Neuronal stem cell (in vitro differentiated cells): Measurements from ENCODE around the gene HECW1.
A peak's percentile ranks its signal among the peaks of the same experiment; 100 is the strongest.

ENCODE experiments used
- DNase-seq: peaks from one replicate; pipeline ENCODE4 v3.0.0-alpha.2; 2013; ENCODE audit warnings: low spot score
- H2AFZ ChIP-seq: one replicate; pipeline ENCODE4 v1.6.1; 2013; ENCODE audit warnings: mild to moderate bottlenecking, low read length, inconsistent platforms
- H2AK5ac ChIP-seq: 2 replicates; pipeline ENCODE4 v1.6.1; 2013; ENCODE audit warnings: low read depth, mild to moderate bottlenecking, inconsistent platforms, low read length, moderate library complexity, mixed read lengths
- H2BK120ac ChIP-seq: 2 replicates; pipeline ENCODE4 v1.6.1; 2013; ENCODE audit warnings: low read depth, mild to moderate bottlenecking, inconsistent platforms, low read length, moderate library complexity, mixed read lengths
- H2BK12ac ChIP-seq: one replicate; pipeline ENCODE4 v1.6.1; 2013; ENCODE audit warnings: low read length, inconsistent platforms
- H2BK15ac ChIP-seq: 2 replicates; pipeline ENCODE4 v1.6.1; 2013; ENCODE audit warnings: mild to moderate bottlenecking, low read length, inconsistent platforms, mixed read lengths
- H2BK5ac ChIP-seq: one replicate; pipeline ENCODE4 v1.6.1; 2013; ENCODE audit warnings: inconsistent platforms, mild to moderate bottlenecking, low read length, moderate library complexity
- H3K14ac ChIP-seq: one replicate; pipeline ENCODE4 v1.6.1; 2013; ENCODE audit warnings: low read length, inconsistent platforms
- H3K18ac ChIP-seq: 2 replicates; pipeline ENCODE4 v1.6.1; 2013; ENCODE audit warnings: low read length, inconsistent platforms
- H3K23ac ChIP-seq: 2 replicates; pipeline ENCODE4 v1.6.1; 2013; ENCODE audit warnings: low read depth, mild to moderate bottlenecking, mixed read lengths, low read length, inconsistent platforms; ENCODE audit not compliant: poor library complexity
- H3K27ac ChIP-seq: replicated peaks from 3 replicates; pipeline ENCODE4 v1.5.1; 2013; ENCODE audit warnings: low read length, inconsistent platforms
- H3K27me3 ChIP-seq, 3 experiments: 2 replicates each; pipeline ENCODE4 v1.6.1; 2013; ENCODE audit warnings: low read length in 3 of 3, mild to moderate bottlenecking in 2 of 3, inconsistent platforms in 1 of 3, low read depth in 1 of 3, mixed read lengths in 1 of 3, moderate library complexity in 1 of 3; ENCODE audit not compliant: control insufficient read depth in 3 of 3, insufficient read depth in 3 of 3
- H3K36me3 ChIP-seq, 2 donors: replicated peaks in 1 of 2; 2 replicates each; pipeline ENCODE4 v1.6.1; 2013; ENCODE audit warnings: low read length in 2 of 2; ENCODE audit not compliant: control insufficient read depth in 2 of 2, insufficient read depth in 2 of 2
- H3K4ac ChIP-seq: 2 replicates; pipeline ENCODE4 v1.6.1; 2013; ENCODE audit warnings: inconsistent platforms, mild to moderate bottlenecking, low read length, moderate library complexity
- H3K4me1 ChIP-seq, 2 donors: 1 replicate in 1 of 2; 2 replicates in 1 of 2; pipeline ENCODE4 v1.6.1; 2013; ENCODE audit warnings: low read length in 2 of 2, low read depth in 1 of 2; ENCODE audit not compliant: control insufficient read depth in 2 of 2, insufficient read depth in 1 of 2
- H3K4me2 ChIP-seq: one replicate; pipeline ENCODE4 v1.6.1; 2013; ENCODE audit warnings: mild to moderate bottlenecking, low read length, inconsistent platforms; ENCODE audit not compliant: insufficient read depth, poor library complexity, severe bottlenecking
- H3K4me3 ChIP-seq, 2 donors: 2 replicates each; pipeline ENCODE4 v1.5.1; 2013; ENCODE audit warnings: low read length in 2 of 2, mild to moderate bottlenecking in 2 of 2, inconsistent platforms in 1 of 2, moderate library complexity in 1 of 2
- H3K79me1 ChIP-seq: one replicate; pipeline ENCODE4 v1.6.1; 2013; ENCODE audit warnings: low read depth, mild to moderate bottlenecking, inconsistent platforms, low read length, moderate library complexity
- H3K9ac ChIP-seq: one replicate; pipeline ENCODE4 v1.6.1; 2013; ENCODE audit warnings: mild to moderate bottlenecking, low read depth, low read length, inconsistent platforms; ENCODE audit not compliant: poor library complexity
- H3K9me3 ChIP-seq, 2 donors: replicated peaks in 1 of 2; 2 replicates each; pipeline versions ENCODE3 to v1.6.1; 2013; ENCODE audit warnings: low read length in 2 of 2, mild to moderate bottlenecking in 2 of 2, inconsistent platforms in 1 of 2, low read depth in 1 of 2, mixed read lengths in 1 of 2, moderate library complexity in 1 of 2; ENCODE audit not compliant: control insufficient read depth in 2 of 2, insufficient read depth in 1 of 2
- H4K8ac ChIP-seq: one replicate; pipeline ENCODE4 v1.6.1; 2013; ENCODE audit warnings: low read depth, mild to moderate bottlenecking, inconsistent platforms, low read length, moderate library complexity
- H4K91ac ChIP-seq: one replicate; pipeline ENCODE4 v1.6.1; 2013; ENCODE audit warnings: low read length, low read depth, mild to moderate bottlenecking, inconsistent platforms; ENCODE audit not compliant: poor library complexity
- WGBS, 2 donors: extraction: QIAGEN DNeasy Blood & Tissue Kit; methylation state at CpG; one replicate each; pipeline ENCODE4 v1.1.7; 2013; ENCODE audit warnings: missing lambda C conversion rate in 2 of 2, mixed read lengths in 1 of 2; ENCODE audit not compliant: insufficient read length in 2 of 2, insufficient replicate concordance in 1 of 2; ENCODE audit errors: extremely low coverage in 2 of 2; 5-methylcytosine and 5-hydroxymethylcytosine counted together

HECW1 gene

GRCh38 chr7:43431020-43431595 lies 318.7 kb downstream of the HECW1 start:
- Histone ChIP-seq H3K4me1 (peaks cover 4 to 6% of the 10 kb centered on the region in 2 donors), H2BK15ac (no peak overlapping the region), H4K91ac (no peak overlapping the region), H3K4ac (no peak overlapping the region), H3K27ac (no peak overlapping the region), H2BK5ac (no peak overlapping the region), H3K36me3 (no peaks in the 10 kb centered on the region), H3K4me3 (no peak overlapping the region), H3K4me2 (no peak overlapping the region), H2AK5ac (no peak overlapping the region), H3K9me3 (no peaks in the 10 kb centered on the region), H3K18ac (no peak overlapping the region), H3K9ac (no peak overlapping the region), H3K79me1 (no peaks in the 10 kb centered on the region), H2BK120ac (no peak overlapping the region), H3K27me3 (no peaks in the 10 kb centered on the region), H2AFZ (no peak overlapping the region), H4K8ac (no peak overlapping the region), H3K14ac (no peak overlapping the region), H2BK12ac (no peak overlapping the region), H3K23ac (no peak overlapping the region)
- no CpG with 5 or more reads among the region's 3 CpGs for WGBS, 2 donors
- no peak for DNase-seq

DNA sequence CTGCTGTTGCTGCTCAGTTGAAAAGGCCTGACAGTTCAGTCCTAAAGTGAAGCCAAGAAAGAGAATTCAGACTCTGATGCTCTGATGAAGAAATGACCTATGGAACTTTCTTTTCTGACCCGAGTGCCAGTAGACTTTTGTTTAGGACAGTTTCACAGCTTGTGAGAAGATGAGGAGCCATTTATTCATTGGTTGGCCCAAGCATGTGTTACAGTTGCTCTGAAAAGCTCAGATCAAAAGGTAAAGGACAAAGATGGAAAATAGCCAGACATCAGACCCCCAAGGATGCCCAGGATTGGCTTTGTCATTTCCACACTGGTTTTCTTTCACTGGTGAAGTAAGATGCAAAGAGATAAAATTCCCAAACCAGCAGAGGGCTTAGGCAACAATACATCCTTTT lies 321.2 kb downstream of the HECW1 start:
- no peak overlapping the region for H4K91ac ChIP-seq
- H3K27ac ChIP-seq: no peak overlapping the region
- H2AFZ ChIP-seq: peak overlapping the region; percentile 62
- no peak overlapping the region for H3K18ac ChIP-seq
- H2BK12ac ChIP-seq: no peak overlapping the region
- H3K4ac ChIP-seq: no peak overlapping the region
- H2BK120ac ChIP-seq: no peak overlapping the region
- DNase-seq: no peak
- H3K9ac ChIP-seq: no peak overlapping the region
- no peak overlapping the region for H3K4me2 ChIP-seq
- peaks cover 4 to 6% of the 10 kb centered on the region in 2 donors for H3K4me1 ChIP-seq
- no peaks in the 10 kb centered on the region for H3K36me3 ChIP-seq
- no peak overlapping the region for H2AK5ac ChIP-seq
- no peaks in the 10 kb centered on the region for H3K79me1 ChIP-seq
- H2BK15ac ChIP-seq: no peak overlapping the region
- H3K23ac ChIP-seq: no peak overlapping the region
- H3K27me3 ChIP-seq: no peaks in the 10 kb centered on the region
- no peak overlapping the region for H2BK5ac ChIP-seq
- no peak overlapping the region for H3K14ac ChIP-seq
- no peak overlapping the region for H4K8ac ChIP-seq
- H3K4me3 ChIP-seq: no peak overlapping the region
- no peaks in the 10 kb centered on the region for H3K9me3 ChIP-seq
- no CpG with 5 or more reads among the region's 1 CpG for WGBS, 2 donors

GRCh38 chr7:43437001-43437400 lies 324.6 kb downstream of the HECW1 start:
- H3K4me2 ChIP-seq: no peak overlapping the region
- H2BK120ac ChIP-seq: no peak overlapping the region
- H3K36me3 ChIP-seq: no peaks in the 10 kb centered on the region
- H3K27ac ChIP-seq: no peak overlapping the region
- H3K14ac ChIP-seq: no peak overlapping the region
- no peak overlapping the region for H4K8ac ChIP-seq
- DNase-seq: no peak
- peak overlapping the region; percentile 74 for H2AFZ ChIP-seq
- no peak overlapping the region for H2BK5ac ChIP-seq
- no peak overlapping the region for H3K9ac ChIP-seq
- H2AK5ac ChIP-seq: no peak overlapping the region
- H3K9me3 ChIP-seq: no peaks in the 10 kb centered on the region
- no peak overlapping the region for H3K4me3 ChIP-seq
- no peak overlapping the region for H2BK15ac ChIP-seq
- H3K27me3 ChIP-seq: no peaks in the 10 kb centered on the region
- no CpG with 5 or more reads among the region's 5 CpGs for WGBS, 2 donors
- no peak overlapping the region for H2BK12ac ChIP-seq
- H3K4me1 ChIP-seq: peaks cover 5 to 6% of the 10 kb centered on the region in 2 donors
- no peak overlapping the region for H4K91ac ChIP-seq
- no peak overlapping the region for H3K18ac ChIP-seq
- no peak overlapping the region for H3K23ac ChIP-seq
- no peak overlapping the region for H3K4ac ChIP-seq
- H3K79me1 ChIP-seq: no peaks in the 10 kb centered on the region

GRCh38 chr7:43438897-43439479 lies 326.5 kb downstream of the HECW1 start:
- no peak for DNase-seq
- no peak overlapping the region for H2BK12ac ChIP-seq

More at GRCh38 chr7:43438897-43439479, 326.5 kb downstream of the HECW1 start:
- H3K4me3 ChIP-seq: no peak overlapping the region
- no peak overlapping the region for H3K4ac ChIP-seq
- H3K27me3 ChIP-seq: no peaks in the 10 kb centered on the region
- H3K27ac ChIP-seq: no peak overlapping the region
- H3K14ac ChIP-seq: no peak overlapping the region
- H4K91ac ChIP-seq: no peak overlapping the region
- no peak overlapping the region for H2BK5ac ChIP-seq
- H2BK15ac ChIP-seq: no peak overlapping the region
- no peak overlapping the region for H3K9ac ChIP-seq
- H3K18ac ChIP-seq: no peak overlapping the region
- no CpG with 5 or more reads among the region's 8 CpGs for WGBS, 2 donors
- no peak overlapping the region for H4K8ac ChIP-seq
- H2BK120ac ChIP-seq: no peak overlapping the region
- H3K79me1 ChIP-seq: no peaks in the 10 kb centered on the region
- H3K9me3 ChIP-seq: no peaks in the 10 kb centered on the region
- no peak overlapping the region for H3K4me2 ChIP-seq
- no peak overlapping the region for H2AK5ac ChIP-seq
- no peaks in the 10 kb centered on the region for H3K36me3 ChIP-seq
- peaks cover 0 to 5% of the 10 kb centered on the region in 2 donors for H3K4me1 ChIP-seq
- H2AFZ ChIP-seq: peak overlapping the region; percentile 30
- no peak overlapping the region for H3K23ac ChIP-seq
